SK-N-MC (cell line): ENCODE measurements around the gene PYGB.

ENCODE experiments used
- DNase-seq: peaks from one replicate; pipeline ENCODE4 v3.0.0-alpha.2; 2011; ENCODE audit warnings: low read depth, low spot score
- H3K27ac ChIP-seq: fragments of 200-600 bp; sonication (generic); 2 replicates; pipeline ENCODE4 v1.5.1; 2016; ENCODE audit warnings: mixed run types
- H3K36me3 ChIP-seq: fragments of 200-600 bp; sonication (generic); 2 replicates; pipeline ENCODE4 v1.6.1; 2017; ENCODE audit warnings: antibody characterized with exemption, low read length, mixed read lengths; ENCODE audit not compliant: insufficient read depth
- H3K4me3 ChIP-seq: fragments of 200-600 bp; sonication (generic); 2 replicates; pipeline ENCODE4 v1.5.1; 2016
- H3K9ac ChIP-seq: fragments of 200-600 bp; sonication (generic); 2 replicates; pipeline ENCODE4 v1.8.0; 2017; ENCODE audit warnings: mixed run types, mixed read lengths; ENCODE audit not compliant: insufficient read length
- H3K9me3 ChIP-seq: fragments of 200-600 bp; sonication (generic); 2 replicates; pipeline ENCODE4 v1.6.1; 2017; ENCODE audit warnings: low read depth, mild to moderate bottlenecking, antibody characterized with exemption, low read length, moderate library complexity, mixed read lengths
- EZH2 ChIP-seq: fragments of 200-600 bp; sonication (generic); IDR thresholded peaks from one replicate; pipeline ENCODE4 v1.6.1; 2017; ENCODE audit warnings: antibody characterized with exemption
- FOXP2 ChIP-seq: optimal IDR thresholded peaks from 2 replicates; pipeline ENCODE3; 2011; ENCODE audit warnings: mild to moderate bottlenecking, moderate library complexity; ENCODE audit not compliant: insufficient read depth; ENCODE audit errors: extremely low read length, control extremely low read depth
- POLR2AphosphoS5 ChIP-seq: IDR thresholded peaks from 2 replicates; pipeline ENCODE4 v1.6.1; 2012; ENCODE audit warnings: mild to moderate bottlenecking, low read depth, low read length, borderline replicate concordance

Gene PYGB

GRCh38 chr20:25297141-25297905 is 49.4 kb downstream of the PYGB start:
- Histone ChIP-seq H3K36me3 (no peaks in the 10 kb centered on the region), H3K9me3 (no peaks in the 10 kb centered on the region), H3K4me3 (no peak overlapping the region), H3K27ac (no peak overlapping the region), H3K9ac (no peak overlapping the region)
- TF ChIP-seq FOXP2 (no peak), POLR2AphosphoS5 (no peak), EZH2 (no peak)
- no peak for DNase-seq

DNA sequence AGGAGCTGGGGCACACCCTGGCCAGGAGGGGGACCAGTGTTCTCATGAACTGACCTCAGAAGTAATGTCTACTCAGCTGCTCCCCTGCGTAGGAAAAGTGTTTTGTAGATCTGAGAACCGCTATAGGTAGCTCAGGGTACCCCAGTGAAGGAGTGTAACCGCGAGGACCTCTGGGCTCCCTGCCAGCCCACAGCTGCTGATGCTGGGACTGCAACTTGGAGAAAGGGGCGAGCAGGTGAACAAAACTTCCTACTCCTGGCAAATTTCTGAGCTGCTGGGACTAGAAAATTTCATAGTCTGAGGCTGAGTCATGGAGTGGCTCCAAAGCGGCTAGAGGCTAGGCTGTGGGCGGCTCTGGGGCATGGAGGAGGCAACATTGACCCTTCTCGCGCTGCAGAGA is 51.9 kb downstream of the PYGB start:
- no peak for DNase-seq
- no peak for TF ChIP-seq EZH2
- no peak for TF ChIP-seq FOXP2
- no peak for TF ChIP-seq POLR2AphosphoS5
- Histone ChIP-seq H3K4me3 (no peak overlapping the region), H3K9ac (no peak overlapping the region), H3K36me3 (no peaks in the 10 kb centered on the region), H3K9me3 (no peaks in the 10 kb centered on the region), H3K27ac (no peak overlapping the region)

GRCh38 chr20:25300496-25301170 is 52.7 kb downstream of the PYGB start:
- H3K9ac ChIP-seq, result no peak overlapping the region
- no peaks in the 10 kb centered on the region for H3K36me3 ChIP-seq
- H3K4me3 ChIP-seq, result no peak overlapping the region
- no peak for DNase-seq
- H3K9me3 ChIP-seq, result no peaks in the 10 kb centered on the region
- no peak overlapping the region for H3K27ac ChIP-seq
- TF ChIP-seq FOXP2 (no peak), EZH2 (no peak), POLR2AphosphoS5 (no peak)

DNA sequence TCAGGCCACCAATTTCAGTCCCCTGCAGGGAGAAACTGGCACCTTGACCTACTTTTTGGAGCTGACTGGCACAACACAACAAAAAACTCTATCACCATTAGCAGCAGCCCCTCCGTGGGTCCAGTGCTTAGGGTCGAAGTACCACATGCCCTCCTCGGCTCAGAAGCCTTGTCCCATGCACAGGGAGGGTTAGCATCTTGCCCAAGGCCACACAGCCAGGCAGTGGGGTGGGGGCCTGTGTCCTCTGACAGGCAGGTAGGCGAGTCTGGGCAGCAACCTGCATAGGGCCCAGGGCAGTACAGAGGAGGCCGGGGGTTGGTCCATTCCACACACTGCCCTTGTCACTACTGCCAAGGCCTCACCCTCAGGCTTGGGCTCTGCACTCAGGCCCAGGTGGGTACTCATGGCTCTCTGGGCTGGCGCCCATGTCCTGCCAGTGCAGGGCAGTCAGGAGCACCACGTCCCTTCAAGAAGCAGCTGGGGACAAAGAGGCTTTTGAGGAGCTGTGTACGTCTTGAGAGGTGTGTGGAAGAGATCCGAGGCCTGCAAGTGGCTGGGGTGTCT is 53.6 kb downstream of the PYGB start:
- TF ChIP-seq EZH2 (no peak), POLR2AphosphoS5 (no peak), FOXP2 (no peak)
- Histone ChIP-seq H3K4me3 (no peak overlapping the region), H3K27ac (no peak overlapping the region), H3K9me3 (no peaks in the 10 kb centered on the region), H3K9ac (no peak overlapping the region), H3K36me3 (no peaks in the 10 kb centered on the region)
- DNase-seq, result no peak

DNA sequence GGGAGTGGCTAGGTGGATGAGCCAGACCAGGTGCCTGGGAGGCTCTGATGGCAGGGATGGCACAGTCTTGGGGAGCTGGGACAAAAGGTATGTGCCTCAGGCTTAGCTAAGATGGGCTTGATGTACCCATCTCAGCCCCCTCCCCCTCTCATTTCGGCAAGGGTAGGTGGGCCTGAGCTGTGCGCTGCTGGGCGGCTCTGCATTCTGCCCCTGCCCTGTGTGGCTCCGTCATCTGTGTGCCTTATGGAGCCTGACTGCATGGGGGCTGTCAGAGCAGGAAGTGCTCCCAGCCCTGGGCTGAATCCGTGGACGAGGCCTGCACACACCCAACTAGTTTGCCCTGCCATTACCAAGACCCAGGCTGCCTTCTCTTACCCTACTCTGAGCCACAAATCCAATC is 54.7 kb downstream of the PYGB start:
- TF ChIP-seq FOXP2, result no peak
- TF ChIP-seq EZH2, result no peak
- no peak overlapping the region for H3K4me3 ChIP-seq
- H3K36me3 ChIP-seq, result no peaks in the 10 kb centered on the region
- DNase-seq, result no peak
- H3K27ac ChIP-seq, result no peak overlapping the region
- no peaks in the 10 kb centered on the region for H3K9me3 ChIP-seq
- H3K9ac ChIP-seq, result no peak overlapping the region

DNA sequence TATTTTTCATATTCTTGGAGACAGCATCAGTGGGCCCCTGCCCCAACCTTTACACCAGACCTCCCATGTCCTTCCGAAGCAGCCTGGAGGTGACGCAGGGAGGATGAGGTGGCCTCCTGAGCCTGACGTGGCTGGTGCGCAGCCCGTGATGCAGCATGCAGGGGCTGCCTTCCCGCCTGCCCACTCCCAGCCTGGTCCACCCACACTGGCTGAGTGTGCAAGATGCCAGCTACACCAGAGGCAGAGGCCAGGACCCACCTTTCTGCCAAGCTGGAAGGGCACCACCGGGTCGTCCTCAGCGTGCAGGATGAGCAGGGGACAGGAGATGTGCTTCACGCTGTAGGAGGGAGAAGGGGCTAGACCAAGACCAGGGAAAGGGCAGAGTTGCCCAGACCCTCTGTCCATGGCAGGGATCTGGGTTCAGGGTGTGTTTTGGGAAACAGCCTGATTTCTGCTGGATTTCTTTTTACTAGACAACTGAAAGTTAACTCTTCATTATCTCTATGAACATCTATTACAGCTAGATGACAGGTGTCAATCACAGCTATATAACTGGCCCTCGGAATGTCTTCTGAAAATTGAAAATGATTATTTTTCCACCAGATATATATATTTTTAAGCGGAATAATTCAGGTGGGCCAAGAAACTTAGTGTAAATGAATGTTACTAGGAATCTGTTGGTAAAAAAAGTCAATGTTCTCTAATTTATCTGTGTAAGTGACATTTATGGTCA is 55.6 kb downstream of the PYGB start:
- Histone ChIP-seq H3K4me3 (no peak overlapping the region), H3K9ac (no peak overlapping the region), H3K36me3 (no peaks in the 10 kb centered on the region; the same call in 1 of the 2 replicates), H3K9me3 (no peaks in the 10 kb centered on the region), H3K27ac (no peak overlapping the region)
- no peak for DNase-seq
- no peak for TF ChIP-seq EZH2
- TF ChIP-seq FOXP2, result no peak
- TF ChIP-seq POLR2AphosphoS5, result no peak

DNA sequence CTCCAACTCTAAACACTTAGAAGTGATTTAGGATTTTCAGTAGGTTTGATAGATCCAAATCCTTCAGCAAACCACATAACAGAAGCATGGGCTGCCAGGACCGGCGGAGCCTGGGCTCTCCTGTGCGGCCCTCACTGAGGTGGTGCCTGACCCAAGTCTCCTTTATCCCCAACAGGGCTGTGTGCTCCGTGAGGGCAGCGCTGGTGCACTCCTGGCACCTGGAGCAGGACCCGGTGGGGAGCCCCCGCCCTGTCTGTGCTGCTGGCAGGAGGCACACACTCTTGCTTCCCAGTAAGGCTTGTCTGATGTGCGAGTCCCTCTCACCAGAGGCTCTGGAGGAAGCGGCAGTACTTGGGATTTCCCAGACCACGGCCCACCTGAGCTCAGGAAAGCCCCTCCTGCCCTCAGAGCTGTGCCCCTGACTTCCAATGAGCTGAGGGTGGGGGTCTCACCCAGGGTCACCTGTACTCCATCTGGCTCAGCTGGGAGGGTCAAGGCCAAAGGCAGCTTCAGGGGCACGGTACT is 56.2 kb downstream of the PYGB start:
- Histone ChIP-seq H3K9ac (no peak overlapping the region), H3K27ac (no peak overlapping the region), H3K36me3 (no peaks in the 10 kb centered on the region; the same call in 1 of the 2 replicates), H3K9me3 (no peaks in the 10 kb centered on the region), H3K4me3 (no peak overlapping the region)
- no peak for TF ChIP-seq EZH2
- no peak for TF ChIP-seq FOXP2
- TF ChIP-seq POLR2AphosphoS5, result no peak
- no peak for DNase-seq

GRCh38 chr20:25306991-25307903 is 59.4 kb downstream of the PYGB start:
- Histone ChIP-seq H3K9me3 (no peaks in the 10 kb centered on the region), H3K9ac (no peak overlapping the region), H3K4me3 (no peak overlapping the region), H3K36me3 (no peaks in the 10 kb centered on the region; the same call in 1 of the 2 replicates), H3K27ac (no peak overlapping the region)
- TF ChIP-seq POLR2AphosphoS5 (no peak), FOXP2 (no peak), EZH2 (no peak)
- DNase-seq, result no peak
